Measurements from ENCODE around the gene TMEM131. TPM values are rescaled to one million over a fixed set of nuclear protein-coding genes. Genes with fewer than 3 reads are reported as not detected.
A peak's percentile ranks its signal among the peaks of the same experiment; 100 is the strongest.

TMEM131 gene
- total and polyA plus RNA-seq, 10 of the 15 experiments (the other 5 are each of a cell fraction or from before 2014, with no cell fraction given) = 6.0 to 48.2 (median 23.2) TPM

- no peaks in the 10 kb centered on the region for H4K20me1 ChIP-seq (ENCODE audit: control insufficient read depth, insufficient read depth)
- ChIA-PET CTCF (interaction anchor here (1.0 to 1.3 kb wide), 2 partner anchors 20 to 133 kb away, joined by 3 read pairs; no protein-coding TSS in a partner anchor), SMC1A (ENCODE audit: uncharacterized antibody, unreplicated experiment) (interaction anchor here (1.0 kb wide), 1 partner anchor 9 kb away, joined by 3 read pairs; no protein-coding TSS in a partner anchor), POLR2A (no interaction called here), RAD21 (ENCODE audit: unreplicated experiment) (no interaction called here)
- no peak overlapping the region for H3K9ac ChIP-seq (ENCODE audit: control insufficient read depth, insufficient read depth, low read length)
- ATAC-seq (no peak), FAIRE-seq (no peak), DNase-seq (ENCODE audit: low read depth, low spot score) (no peak)
- TF ChIP-seq NFYB (IDR thresholded peaks at IDR 0.05; ENCODE audit: insufficient read depth, low read depth, low read length) (peak; percentile 67), SIX5 (IDR thresholded peaks at IDR 0.05; ENCODE audit: low read depth, low read length, severe bottlenecking) (no peak)
- intact Hi-C loops (cut with micrococcal nuclease; ENCODE audit: unreplicated experiment) = no loop called here
- H2AFZ ChIP-seq (ENCODE audit: control insufficient read depth, low read depth, low read length) = no peak overlapping the region
- BruUV-seq (replicated peaks) = no TSS peak
- H3K4me3 ChIP-seq = no peak overlapping the region
- no peaks in the 10 kb centered on the region for H3K9me3 ChIP-seq (replicated peaks; ENCODE audit: control insufficient read depth, insufficient read depth, low read length)
- H3K27me3 ChIP-seq (replicated peaks in 1 of 2; ENCODE audit: control insufficient read depth in 2 of 2, insufficient read depth in 2 of 2, low read length in 1 of 2) = no peaks in the 10 kb centered on the region
- WGBS (ENCODE audit: insufficient coverage, insufficient replicate concordance, low lambda C conversion rate, missing lambda C conversion rate) = 67% methylated on average over 2 of the region's 2 CpGs
- H3K79me2 ChIP-seq (ENCODE audit: control insufficient read depth, insufficient read depth, low read length) = no peaks in the 10 kb centered on the region
- H3K4me2 ChIP-seq (ENCODE audit: control insufficient read depth, insufficient read depth) = no peak overlapping the region
- no peaks in the 10 kb centered on the region for H3K4me1 ChIP-seq (ENCODE audit: control insufficient read depth, insufficient read depth, low read length)
- H3K36me3 ChIP-seq (ENCODE audit: control insufficient read depth in 2 of 2, insufficient read depth in 2 of 2, low read length in 1 of 2) = no peaks in the 10 kb centered on the region
- H3K27ac ChIP-seq (ENCODE audit: control insufficient read depth, insufficient read depth) = no peak overlapping the region
- in situ Hi-C loops (cut with MboI) = loop anchor here (25.0 kb wide), 1 partner anchor 1942 kb away; no protein-coding TSS in a partner anchor
Observed at GRCh38 chr2:98004047-98004446, 8.3 kb upstream of the TMEM131 start.

GRCh38 chr2:97999536-97999935 is 3.8 kb upstream of the TMEM131 start:
- no peak overlapping the region for H3K4me3 ChIP-seq
- WGBS (ENCODE audit: insufficient coverage, insufficient replicate concordance, low lambda C conversion rate, missing lambda C conversion rate) = 66% methylated on average over 3 of the region's 3 CpGs
- peaks cover 6% of the 10 kb centered on the region for H3K79me2 ChIP-seq (ENCODE audit: control insufficient read depth, insufficient read depth, low read length)
- RAD21 ChIA-PET (ENCODE audit: unreplicated experiment) = interaction anchor here (1.0 kb wide), 1 partner anchor 29 kb away, joined by 3 read pairs; no protein-coding TSS in a partner anchor
- DNase-seq (ENCODE audit: low read depth, low spot score) (no peak), FAIRE-seq (no peak), ATAC-seq (no peak)
- in situ Hi-C loops (cut with MboI) = no loop called here
- no peaks in the 10 kb centered on the region for H3K36me3 ChIP-seq (ENCODE audit: control insufficient read depth in 2 of 2, insufficient read depth in 2 of 2, low read length in 1 of 2)
- no peak overlapping the region for H3K4me2 ChIP-seq (ENCODE audit: control insufficient read depth, insufficient read depth)
- CTCF ChIA-PET = interaction anchor here (1.2 to 1.5 kb wide), 2 partner anchors 11 to 129 kb away, joined by 4 to 5 read pairs; no protein-coding TSS in a partner anchor
- peaks cover 4% of the 10 kb centered on the region; the same call in 1 of the 2 replicates for H3K4me1 ChIP-seq (ENCODE audit: control insufficient read depth, insufficient read depth, low read length)
- no peak overlapping the region for H3K9ac ChIP-seq (ENCODE audit: control insufficient read depth, insufficient read depth, low read length)
- SMC1A ChIA-PET (ENCODE audit: uncharacterized antibody, unreplicated experiment) = interaction anchor here (0.6 to 2.1 kb wide), 5 partner anchors 8 to 63 kb away, joined by 3 to 8 read pairs (median 3); no protein-coding TSS in a partner anchor
- H3K27me3 ChIP-seq (replicated peaks in 1 of 2; ENCODE audit: control insufficient read depth in 2 of 2, insufficient read depth in 2 of 2, low read length in 1 of 2) = no peaks in the 10 kb centered on the region
- H3K9me3 ChIP-seq (replicated peaks; ENCODE audit: control insufficient read depth, insufficient read depth, low read length) = no peaks in the 10 kb centered on the region
- intact Hi-C loops (cut with micrococcal nuclease; ENCODE audit: unreplicated experiment) = no loop called here
- H2AFZ ChIP-seq (ENCODE audit: control insufficient read depth, low read depth, low read length) = no peak overlapping the region
- no peaks in the 10 kb centered on the region for H4K20me1 ChIP-seq (ENCODE audit: control insufficient read depth, insufficient read depth)
- BruUV-seq (replicated peaks) = no TSS peak
- H3K27ac ChIP-seq (ENCODE audit: control insufficient read depth, insufficient read depth) = no peak overlapping the region
- POLR2A ChIA-PET = no interaction called here
- no peak for TF ChIP-seq ZNF384 (IDR thresholded peaks at IDR 0.05; ENCODE audit: borderline replicate concordance, low read depth, low read length)
- TF ChIP-seq POLR2AphosphoS2 (IDR thresholded peaks at IDR 0.05; ENCODE audit: low read depth, low read length) = no peak
- no peak for TF ChIP-seq YY1 (IDR thresholded peaks at IDR 0.05; ENCODE audit: low read depth, low read length)
- TF ChIP-seq BHLHE40 (IDR thresholded peaks at IDR 0.05; ENCODE audit: borderline replicate concordance in 1 of 2, low read depth in 2 of 2, low read length in 1 of 2) = no peak
- no peak for TF ChIP-seq TCF12 (IDR thresholded peaks at IDR 0.05; ENCODE audit: low read depth, low read length)
- TF ChIP-seq DPF2 (IDR thresholded peaks at IDR 0.05) = no peak
- no peak for TF ChIP-seq NR2F1 (conservative IDR thresholded peaks at IDR 0.05)
- no peak for TF ChIP-seq ZSCAN29 (IDR thresholded peaks at IDR 0.05)
- no peak for TF ChIP-seq SMARCA5 (IDR thresholded peaks at IDR 0.05)
- TF ChIP-seq SREBF1 (IDR thresholded peaks at IDR 0.05; ENCODE audit: low read length) = no peak
- TF ChIP-seq MEF2B (IDR thresholded peaks at IDR 0.05; ENCODE audit: partially characterized antibody, poor library complexity, severe bottlenecking) = no peak
- no peak for TF ChIP-seq YBX1 (IDR thresholded peaks at IDR 0.05)
- TF ChIP-seq MXI1 (IDR thresholded peaks at IDR 0.05; ENCODE audit: low read depth, low read length) = no peak
- TF ChIP-seq, protein P1, sequence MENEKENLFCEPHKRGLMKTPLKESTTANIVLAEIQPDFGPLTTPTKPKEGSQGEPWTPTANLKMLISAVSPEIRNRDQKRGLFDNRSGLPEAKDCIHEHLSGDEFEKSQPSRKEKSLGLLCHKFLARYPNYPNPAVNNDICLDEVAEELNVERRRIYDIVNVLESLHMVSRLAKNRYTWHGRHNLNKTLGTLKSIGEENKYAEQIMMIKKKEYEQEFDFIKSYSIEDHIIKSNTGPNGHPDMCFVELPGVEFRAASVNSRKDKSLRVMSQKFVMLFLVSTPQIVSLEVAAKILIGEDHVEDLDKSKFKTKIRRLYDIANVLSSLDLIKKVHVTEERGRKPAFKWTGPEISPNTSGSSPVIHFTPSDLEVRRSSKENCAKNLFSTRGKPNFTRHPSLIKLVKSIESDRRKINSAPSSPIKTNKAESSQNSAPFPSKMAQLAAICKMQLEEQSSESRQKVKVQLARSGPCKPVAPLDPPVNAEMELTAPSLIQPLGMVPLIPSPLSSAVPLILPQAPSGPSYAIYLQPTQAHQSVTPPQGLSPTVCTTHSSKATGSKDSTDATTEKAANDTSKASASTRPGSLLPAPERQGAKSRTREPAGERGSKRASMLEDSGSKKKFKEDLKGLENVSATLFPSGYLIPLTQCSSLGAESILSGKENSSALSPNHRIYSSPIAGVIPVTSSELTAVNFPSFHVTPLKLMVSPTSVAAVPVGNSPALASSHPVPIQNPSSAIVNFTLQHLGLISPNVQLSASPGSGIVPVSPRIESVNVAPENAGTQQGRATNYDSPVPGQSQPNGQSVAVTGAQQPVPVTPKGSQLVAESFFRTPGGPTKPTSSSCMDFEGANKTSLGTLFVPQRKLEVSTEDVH (IDR thresholded peaks at IDR 0.05; ENCODE audit: low read depth, partially characterized antibody) = no peak

Measured in GM12878 (cell line).